K562 (cell line): ENCODE measurements around the gene TOM1L2. TPM values are rescaled to one million over a fixed set of nuclear protein-coding genes. Genes with fewer than 3 reads are reported as not detected.

Source experiments
- ATAC-seq: fragments of 200-7000 bp; cut with Tn5 transposase; 3 replicates; pipeline ENCODE4 v1.9.1; 2020; ENCODE audit warnings: moderate library complexity
- BruUV-seq: library from RNA; stranded (reverse); fragments of 400-500 nt; replicated peaks from 2 replicates; lab custom pipeline; 2021; lab: Mats Ljungman, UMichigan
- CTCF ChIA-PET: fragments of 300-600 bp; formaldehyde crosslinking; extraction: SDS; loops from one replicate; lab custom pipeline; 2021; ENCODE audit warnings: low intra/inter-chr PET ratio; lab: Yijun Ruan, JAX
- POLR2A ChIA-PET: fragments of 300-600, 350-650 bp; sonication (Branson Sonifier 250); formaldehyde crosslinking; extraction: SDS; loops from one replicate; lab custom pipeline; 2021; ENCODE audit warnings: antibody characterized with exemption, inconsistent platforms; lab: Yijun Ruan, JAX
- DNase-seq, 4 experiments: peaks; one replicate each; pipeline versions ENCODE4 v3.0.0 to v3.0.0-alpha.2; 2011 to 2018; ENCODE audit warnings: low spot score in 3 of 4, mixed read lengths in 3 of 4; ENCODE audit errors: extremely low read depth in 1 of 4
- FAIRE-seq: peaks from 2 replicates; lab custom pipeline; 2011; peaks lifted over from hg19 to GRCh38; lab: Jason Lieb, UNC
- H2AFZ ChIP-seq: 2 replicates; pipeline ENCODE4 v1.6.0; 2011; ENCODE audit warnings: low read depth, low read length, control low read depth, inconsistent platforms
- H3K27ac ChIP-seq: fragments of 200-600 bp; 3 replicates; pipeline ENCODE4 v1.8.0; 2011; ENCODE audit warnings: low read depth, mild to moderate bottlenecking, control low read depth, inconsistent platforms, low read length, moderate library complexity, mixed read lengths; ENCODE audit errors: extremely low read depth
- H3K27me3 ChIP-seq, 2 experiments: fragments of 300-600 bp in 1 of 2; 2 replicates in 1 of 2; 3 replicates in 1 of 2; pipeline versions ENCODE4 v1.6.0 to v1.8.0; 2011; ENCODE audit warnings: inconsistent platforms in 2 of 2, low read length in 2 of 2, mild to moderate bottlenecking in 1 of 2, mixed read lengths in 1 of 2, moderate library complexity in 1 of 2; ENCODE audit not compliant: control insufficient read depth in 2 of 2, insufficient read depth in 2 of 2
- H3K36me3 ChIP-seq: fragments of 300-600 bp; 3 replicates; pipeline ENCODE4 v1.8.0; 2011; ENCODE audit warnings: mild to moderate bottlenecking, low read length, inconsistent platforms; ENCODE audit not compliant: control insufficient read depth, insufficient read depth
- H3K4me1 ChIP-seq, 2 experiments: fragments of 200-600 bp in 1 of 2; replicated peaks in 1 of 2; 2 replicates in 1 of 2; 3 replicates in 1 of 2; pipeline versions ENCODE4 v1.5.1 to v1.8.0; 2011; ENCODE audit warnings: inconsistent platforms in 2 of 2, low read length in 2 of 2, mild to moderate bottlenecking in 1 of 2, mixed read lengths in 1 of 2, moderate library complexity in 1 of 2; ENCODE audit not compliant: control insufficient read depth in 2 of 2, insufficient read depth in 2 of 2
- H3K4me2 ChIP-seq: 2 replicates; pipeline ENCODE4 v1.6.1; 2011; ENCODE audit warnings: low read length, control low read depth, inconsistent platforms, mixed read lengths; ENCODE audit not compliant: insufficient read depth
- H3K4me3 ChIP-seq: fragments of 200-600 bp; sonication (generic), shearing (Covaris generic); 2 replicates; pipeline ENCODE4 v1.5.1; 2016; ENCODE audit warnings: control low read depth, inconsistent platforms
- H3K79me2 ChIP-seq: fragments of 200-600 bp; 3 replicates; pipeline ENCODE4 v1.8.0; 2011; ENCODE audit warnings: low read length, inconsistent platforms; ENCODE audit not compliant: control insufficient read depth, insufficient read depth
- H3K9ac ChIP-seq, 2 experiments: 2 replicates each; pipeline versions ENCODE4 v1.6.0 to v1.6.1; 2011; ENCODE audit warnings: low read depth in 2 of 2, low read length in 2 of 2, control low read depth in 1 of 2, inconsistent platforms in 1 of 2, mild to moderate bottlenecking in 1 of 2, mixed read lengths in 1 of 2; ENCODE audit not compliant: insufficient read depth in 1 of 2
- H3K9me1 ChIP-seq: one replicate; pipeline ENCODE4 v1.6.0; 2011; ENCODE audit warnings: inconsistent platforms, mild to moderate bottlenecking, low read length, moderate library complexity; ENCODE audit not compliant: control insufficient read depth, insufficient read depth
- H3K9me3 ChIP-seq: replicated peaks from 2 replicates; pipeline ENCODE4 v1.5.1; 2011; ENCODE audit warnings: low read depth, low read length, inconsistent platforms; ENCODE audit not compliant: control insufficient read depth, insufficient read depth
- H4K20me1 ChIP-seq: replicated peaks from 2 replicates; pipeline ENCODE4 v1.6.1; 2011; ENCODE audit warnings: low read length, inconsistent platforms, mixed read lengths; ENCODE audit not compliant: control insufficient read depth, insufficient read depth
- AFF4 ChIP-seq: sonication (generic); formaldehyde crosslinking; IDR thresholded peaks from 2 replicates; pipeline ENCODE4 v1.8.0; 2023; ENCODE audit warnings: mild to moderate bottlenecking, missing genetic modification reagents
- CHD2 ChIP-seq: IDR thresholded peaks from 2 replicates; pipeline ENCODE4 v1.6.1; 2011; ENCODE audit warnings: low read depth, low read length
- FOXJ2 ChIP-seq: fragments of 200-800 bp; sonication (Bioruptor generic); IDR thresholded peaks from 2 replicates; pipeline ENCODE4 v1.6.1; 2016; ENCODE audit warnings: missing genetic modification characterization, missing compliant biosample characterization
- GATAD2B ChIP-seq: fragments of 450-650 bp; IDR thresholded peaks from 2 replicates; pipeline ENCODE4 v1.6.1; 2017; ENCODE audit warnings: mild to moderate bottlenecking, borderline replicate concordance
- HMGXB4 ChIP-seq: sonication (generic); formaldehyde crosslinking; IDR thresholded peaks from 2 replicates; pipeline ENCODE4 v1.8.1; 2023; ENCODE audit warnings: mild to moderate bottlenecking, missing genetic modification reagents
- HNRNPLL ChIP-seq: fragments of 200-400 bp; formaldehyde crosslinking; IDR thresholded peaks from 2 replicates; pipeline ENCODE4 v1.6.1; 2017; ENCODE audit warnings: low read length, low read depth, mild to moderate bottlenecking; ENCODE audit not compliant: poor library complexity, severe bottlenecking
- KAT2B ChIP-seq: IDR thresholded peaks from one replicate; pipeline ENCODE4 v1.6.1; 2012; ENCODE audit warnings: low read depth, mild to moderate bottlenecking, control low read depth, inconsistent platforms, low read length, moderate library complexity
- MIER1 ChIP-seq: fragments of 450-650 bp; IDR thresholded peaks from 2 replicates; pipeline ENCODE4 v1.6.1; 2016; ENCODE audit warnings: antibody characterized with exemption, mild to moderate bottlenecking, low read depth
- PURB ChIP-seq: sonication (generic); formaldehyde crosslinking; IDR thresholded peaks from 2 replicates; pipeline ENCODE4 v1.9.0; 2021; ENCODE audit warnings: low read depth, mild to moderate bottlenecking, missing genetic modification reagents
- RAD51 ChIP-seq: fragments of 450-650 bp; IDR thresholded peaks from 2 replicates; pipeline ENCODE4 v1.7.1; 2016; ENCODE audit warnings: low read depth, mild to moderate bottlenecking, borderline replicate concordance
- RBBP5 ChIP-seq: fragments of 200-600 bp; sonication (generic); IDR thresholded peaks from 2 replicates; pipeline ENCODE4 v1.6.1; 2012; ENCODE audit warnings: borderline replicate concordance, mild to moderate bottlenecking, low read length, control low read depth, inconsistent platforms; ENCODE audit not compliant: insufficient read depth, poor library complexity, severe bottlenecking
- RBM17 ChIP-seq: fragments of 200-400 bp; formaldehyde crosslinking; IDR thresholded peaks from 2 replicates; pipeline ENCODE4 v1.6.1; 2017; ENCODE audit warnings: low read depth, mild to moderate bottlenecking, low read length, borderline replicate concordance
- STAG1 ChIP-seq: sonication (generic); formaldehyde crosslinking; IDR thresholded peaks from 2 replicates; pipeline ENCODE4 v1.5.0; 2020; ENCODE audit warnings: missing genetic modification reagents, borderline replicate concordance
- WGBS: fragments of 100-300 bp; shearing (Covaris generic); methylation state at CpG from one replicate; pipeline ENCODE4 v1.1.6; 2016; ENCODE audit warnings: low coverage, mixed read lengths; ENCODE audit not compliant: insufficient coverage; ENCODE audit errors: missing lambda C conversion rate; 5-methylcytosine and 5-hydroxymethylcytosine counted together
- in situ Hi-C: fragments of 300-500 bp; cut with MboI; formaldehyde crosslinking; loops from 4 replicates; pipeline ENCODE4 v1.15.0; 2018; ENCODE audit warnings: inconsistent platforms, mixed read lengths
- intact Hi-C: fragments of 100-400 bp; cut with micrococcal nuclease; formaldehyde crosslinking; loops from 2 replicates; pipeline ENCODE4 v1.14.2; 2022
- polyA plus RNA-seq, 8 experiments: library from polyadenylated mRNA; depleted of rRNA in 4 of 8; stranded (reverse) in 5 of 8; unstranded in 3 of 8; fragments of >200 nt; fragmentation: Nextera tagmentation in 2 of 8; fragmentation: Illumina TruSeq in 1 of 8; extraction: Ambion mirVana in 2 of 8; extraction: Trizol in 1 of 8; gene quantifications; 2 replicates each; pipeline versions ENCODE4 v1.2.1 to v1.2.3, GENCODE V29; 2011 to 2014; ENCODE audit warnings: inconsistent platforms in 1 of 8, missing spikeins in 1 of 8
- total RNA-seq, 7 experiments: library from RNA; depleted of rRNA in 6 of 7; stranded (reverse); fragments of >200 nt in 6 of 7; fragmentation: Illumina TruSeq in 2 of 7; extraction: Trizol in 2 of 7; gene quantifications; 2 replicates each; pipeline versions ENCODE4 v1.2.1 to v1.2.3, GENCODE V29; 2011 to 2021; ENCODE audit warnings: low replicate concordance in 1 of 7
- TF ChIP-seq, protein P1 (sequence below): fragments of 450-650 bp; IDR thresholded peaks from one replicate; pipeline ENCODE4 v1.6.1; 2018; ENCODE audit warnings: mild to moderate bottlenecking, moderate library complexity; ENCODE audit not compliant: partially characterized antibody

Gene TOM1L2
- total and polyA plus RNA-seq, 9 of the 15 experiments (the other 6 are each of a cell fraction or from before 2014, with no cell fraction given) = 0.07 to 6.0 (median 2.5) TPM

- TF ChIP-seq KAT2B (no peak), STAG1 (no peak), PURB (no peak), GATAD2B (no peak)
These were observed 33.7 kb downstream of the TOM1L2 start (continued) for GRCh38 chr17:17938388-17939107.

DNA sequence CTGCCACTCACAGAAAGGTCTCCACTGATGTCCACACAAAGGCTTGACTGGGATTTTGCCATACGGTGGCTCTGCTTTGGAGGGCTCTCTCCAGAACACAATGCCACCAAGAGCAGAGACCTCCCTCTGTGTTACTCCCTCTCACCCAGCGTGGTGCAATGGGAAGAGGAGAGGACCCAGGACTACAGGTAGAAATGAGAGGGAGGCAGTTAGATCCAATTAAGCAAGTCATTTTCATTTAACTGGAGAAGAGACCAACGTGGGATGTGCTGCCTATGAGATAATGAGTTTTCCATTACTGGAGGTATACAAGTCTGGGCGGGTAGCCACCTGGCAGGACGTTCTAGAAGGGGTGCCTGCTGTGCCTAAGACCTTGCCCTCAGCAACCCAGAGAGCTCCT is 34.2 kb downstream of the TOM1L2 start:
- FAIRE-seq = no peak
- H3K9me1 ChIP-seq = no peaks in the 10 kb centered on the region
- TF ChIP-seq RBM17 (no peak), CHD2 (no peak), RBBP5 (no peak), AFF4 (no peak), RAD51 (no peak), MIER1 (no peak), FOXJ2 (tag) (no peak), HMGXB4 (CRISPR knock-in tag) (no peak), HNRNPLL (no peak)
- TF ChIP-seq, protein P1, sequence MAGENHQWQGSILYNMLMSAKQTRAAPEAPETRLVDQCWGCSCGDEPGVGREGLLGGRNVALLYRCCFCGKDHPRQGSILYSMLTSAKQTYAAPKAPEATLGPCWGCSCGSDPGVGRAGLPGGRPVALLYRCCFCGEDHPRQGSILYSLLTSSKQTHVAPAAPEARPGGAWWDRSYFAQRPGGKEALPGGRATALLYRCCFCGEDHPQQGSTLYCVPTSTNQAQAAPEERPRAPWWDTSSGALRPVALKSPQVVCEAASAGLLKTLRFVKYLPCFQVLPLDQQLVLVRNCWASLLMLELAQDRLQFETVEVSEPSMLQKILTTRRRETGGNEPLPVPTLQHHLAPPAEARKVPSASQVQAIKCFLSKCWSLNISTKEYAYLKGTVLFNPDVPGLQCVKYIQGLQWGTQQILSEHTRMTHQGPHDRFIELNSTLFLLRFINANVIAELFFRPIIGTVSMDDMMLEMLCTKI = no peak

More for the DNA sequence above, 34.2 kb downstream of the TOM1L2 start:
- no peak overlapping the region for H2AFZ ChIP-seq
- intact Hi-C loops (no loop called here), in situ Hi-C loops (no loop called here)
- POLR2A ChIA-PET = no interaction called here
- H3K36me3 ChIP-seq = no peaks in the 10 kb centered on the region
- H3K9ac ChIP-seq = no peak overlapping the region
- DNase-seq (no peak), ATAC-seq (no peak)
- H3K9me3 ChIP-seq = no peaks in the 10 kb centered on the region
- H4K20me1 ChIP-seq = peaks cover 7% of the 10 kb centered on the region; the same call in 1 of the 2 replicates
- 18% methylated on average over 4 of the region's 5 CpGs for WGBS
- H3K4me2 ChIP-seq = no peak overlapping the region
- H3K4me3 ChIP-seq = no peak overlapping the region
- BruUV-seq = no TSS peak
- no peaks in the 10 kb centered on the region for H3K27me3 ChIP-seq
- no peaks in the 10 kb centered on the region for H3K79me2 ChIP-seq
- H3K27ac ChIP-seq = no peak overlapping the region
- CTCF ChIA-PET = no interaction called here
- peaks cover 0 to 2% of the 10 kb centered on the region in 2 experiments; a peak in 2 of 5 replicates for H3K4me1 ChIP-seq
